ENCODE measurements around the gene ZNF428.

ZNF428 gene

DNA sequence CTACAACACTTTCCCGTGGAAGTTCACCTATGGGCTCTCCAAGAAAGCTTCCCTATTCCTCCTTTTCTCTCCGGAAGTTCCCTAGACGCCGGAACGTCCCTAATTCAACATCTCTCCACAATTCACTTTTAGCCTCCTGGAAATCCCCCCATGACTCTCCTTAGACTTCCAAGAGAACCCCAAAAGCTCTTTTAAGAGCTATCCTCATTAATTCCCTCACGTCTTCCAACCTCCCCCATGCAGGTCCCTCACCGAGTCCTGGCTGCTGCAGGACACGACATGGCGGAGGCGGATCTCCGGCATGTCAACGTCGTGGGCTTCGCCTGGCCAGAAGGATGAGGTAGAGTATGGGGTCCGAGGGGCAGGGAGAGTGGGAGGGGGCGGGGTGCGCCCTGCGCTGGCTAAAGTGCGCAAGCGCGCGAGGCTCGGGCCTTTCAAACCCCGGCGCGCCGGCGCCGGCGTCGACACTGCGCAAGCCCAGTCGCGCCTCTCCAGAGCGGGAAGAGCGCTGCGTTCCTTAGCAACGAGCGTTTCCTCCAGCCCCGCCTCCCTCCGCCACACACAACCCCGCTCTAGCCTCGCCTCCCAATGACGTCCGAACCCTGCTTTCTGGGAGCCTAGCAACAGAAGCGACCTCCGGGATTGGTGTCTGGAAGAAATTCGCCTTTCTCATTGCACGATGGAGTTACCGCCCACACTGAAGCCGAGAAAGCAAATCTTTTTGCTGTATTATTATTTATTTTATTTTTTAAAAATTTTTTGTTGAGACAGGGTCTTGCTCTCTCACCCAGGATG lies 44.1 kb downstream of the ZNF428 start, which contains the start of the genes PINLYP and XRCC1:
PINLYP (plus strand) TSS at position 646 of the 795 bp plus-strand sequence. CDS start 1,391 bp downstream, outside the sequence.
XRCC1 (minus strand) TSS at position 372 of the 795 bp plus-strand sequence; CDS start at position 303, 69 bp downstream.
- Mint-ChIP-seq H3K27me3 (no peaks in the 10 kb centered on the region), H3K4me3 (peak within 1 kb of the TSS; percentile 90), H3K9me3 (no peaks in the 10 kb centered on the region), H3K36me3 (ENCODE audit: low read depth) (peaks cover 7% of the 10 kb centered on the region), H3K4me1 (ENCODE audit: low read depth) (peaks cover 59% of the 10 kb centered on the region), H3K27ac (peak within 1 kb of the TSS; percentile 92)

DNA sequence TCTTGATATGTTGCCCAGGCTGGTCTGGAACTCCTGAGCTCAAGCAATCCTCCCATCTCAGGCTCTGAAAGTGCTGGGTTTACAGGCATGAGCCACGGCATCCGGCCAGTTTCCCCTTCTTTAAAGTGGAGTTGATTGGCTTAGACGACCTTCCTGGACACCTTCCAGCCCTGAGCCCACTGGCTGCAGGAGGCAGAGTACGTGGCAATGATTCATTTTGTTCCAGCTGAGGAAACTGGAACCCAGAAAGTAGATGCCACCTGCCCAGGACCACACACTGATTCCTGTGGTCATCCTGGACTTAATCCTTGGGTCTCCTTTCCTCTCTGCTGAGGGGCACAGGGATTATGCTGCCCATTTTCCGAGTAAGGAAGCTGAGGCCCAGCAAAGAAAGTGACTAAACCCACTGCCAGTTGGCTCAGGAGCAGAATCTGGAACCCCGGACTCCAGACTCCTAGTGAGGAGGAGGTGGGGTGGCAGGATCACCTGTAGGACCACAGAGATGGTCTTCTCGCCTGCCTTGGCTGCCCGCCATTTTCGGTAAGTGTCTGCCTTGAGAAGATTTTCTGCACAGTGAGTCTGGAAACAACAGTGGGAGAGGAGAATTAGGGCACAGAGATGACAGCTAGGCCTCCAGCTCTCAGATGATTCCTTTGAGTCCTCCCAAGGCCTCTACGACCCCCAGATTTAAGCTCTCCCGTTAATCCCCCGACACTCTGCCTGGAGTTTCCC lies 44.8 kb downstream of the ZNF428 start:
- peaks cover 7% of the 10 kb centered on the region for H3K36me3 Mint-ChIP-seq (ENCODE audit: low read depth)
- H3K4me1 Mint-ChIP-seq (ENCODE audit: low read depth): peaks cover 53% of the 10 kb centered on the region
- H3K27me3 Mint-ChIP-seq: no peaks in the 10 kb centered on the region
- H3K4me3 Mint-ChIP-seq: peak overlapping the region; percentile 90
- no peaks in the 10 kb centered on the region for H3K9me3 Mint-ChIP-seq
- peak overlapping the region; percentile 92 for H3K27ac Mint-ChIP-seq

DNA sequence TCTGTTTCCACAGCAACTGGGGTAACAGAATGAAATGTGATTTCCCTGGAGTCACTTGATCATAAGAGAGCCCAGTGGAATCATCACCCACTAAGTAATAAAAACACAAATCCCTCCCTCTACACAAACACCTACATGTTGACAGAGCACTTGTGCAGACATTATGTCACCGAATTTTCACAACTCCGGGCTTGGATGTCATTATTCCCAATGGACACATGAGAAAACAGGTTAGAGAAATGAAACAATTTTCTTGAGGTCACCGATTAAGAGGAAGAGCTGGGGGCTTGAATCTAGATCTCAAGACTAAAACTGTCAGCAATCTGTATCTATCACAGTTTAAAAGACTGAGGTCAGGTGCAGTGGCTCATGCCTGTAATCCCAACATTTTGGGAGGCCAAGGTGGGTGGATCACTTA lies 47.2 kb downstream of the ZNF428 start:
- Mint-ChIP-seq H3K4me3 (no peak overlapping the region), H3K9me3 (no peaks in the 10 kb centered on the region), H3K27me3 (no peaks in the 10 kb centered on the region), H3K36me3 (ENCODE audit: low read depth) (peaks cover 7% of the 10 kb centered on the region), H3K4me1 (ENCODE audit: low read depth) (peaks cover 42% of the 10 kb centered on the region), H3K27ac (no peak overlapping the region)

DNA sequence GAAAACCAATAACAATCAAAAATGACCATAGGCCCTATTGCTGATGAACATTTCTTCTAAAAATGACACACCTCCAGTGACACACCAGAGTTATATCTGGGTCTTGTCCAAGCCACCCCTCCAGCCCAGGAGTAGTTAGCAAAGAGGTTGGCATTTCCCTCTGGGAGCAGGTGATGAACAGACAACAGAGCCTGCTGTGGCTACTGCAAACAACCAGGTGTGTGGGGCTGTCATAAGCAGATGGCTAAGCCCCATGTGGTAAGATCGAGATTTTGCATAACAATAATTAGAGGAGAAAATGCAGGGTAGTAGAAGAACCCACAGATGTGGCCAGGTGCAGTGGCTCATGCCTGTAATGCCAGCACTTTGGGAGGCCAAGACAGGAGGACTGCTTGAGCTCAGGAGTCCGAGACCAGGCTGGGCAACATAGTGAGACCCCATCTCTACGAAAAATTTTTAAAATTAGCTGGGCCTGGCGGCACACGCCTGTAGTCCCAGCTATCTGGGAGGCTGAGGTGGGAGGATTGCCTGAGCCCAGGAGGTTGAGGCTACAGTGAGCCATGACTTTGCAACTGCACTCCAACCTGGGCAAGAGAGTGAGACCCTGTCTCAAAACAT lies 49.1 kb downstream of the ZNF428 start:
- Mint-ChIP-seq H3K9me3 (no peaks in the 10 kb centered on the region), H3K36me3 (ENCODE audit: low read depth) (peaks cover 10% of the 10 kb centered on the region), H3K27ac (no peak overlapping the region), H3K4me1 (ENCODE audit: low read depth) (peaks cover 44% of the 10 kb centered on the region), H3K4me3 (no peak overlapping the region), H3K27me3 (no peaks in the 10 kb centered on the region)

DNA sequence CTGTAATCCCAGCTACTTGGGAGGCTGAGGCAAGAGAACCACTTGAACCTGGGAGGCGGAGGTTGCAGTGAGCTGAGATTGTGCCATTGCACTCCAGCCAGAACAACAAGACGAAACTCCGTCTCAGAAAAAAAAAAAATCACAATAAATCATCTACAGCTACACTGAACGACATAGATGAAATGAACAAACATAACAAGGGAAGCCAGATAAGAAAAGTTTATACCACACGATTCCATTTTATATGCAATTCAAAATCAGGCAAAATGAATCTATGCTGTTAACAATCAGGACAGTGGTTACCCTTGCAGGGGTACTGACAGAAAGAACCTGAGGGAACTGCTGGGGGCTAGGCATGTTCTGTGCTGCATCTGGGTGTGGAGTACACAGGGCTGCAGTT lies 49.8 kb downstream of the ZNF428 start:
- no peaks in the 10 kb centered on the region for H3K9me3 Mint-ChIP-seq
- H3K4me1 Mint-ChIP-seq (ENCODE audit: low read depth): peaks cover 44% of the 10 kb centered on the region
- H3K4me3 Mint-ChIP-seq: no peak overlapping the region
- H3K27ac Mint-ChIP-seq: no peak overlapping the region
- H3K27me3 Mint-ChIP-seq: no peaks in the 10 kb centered on the region
- H3K36me3 Mint-ChIP-seq (ENCODE audit: low read depth): peaks cover 10% of the 10 kb centered on the region

DNA sequence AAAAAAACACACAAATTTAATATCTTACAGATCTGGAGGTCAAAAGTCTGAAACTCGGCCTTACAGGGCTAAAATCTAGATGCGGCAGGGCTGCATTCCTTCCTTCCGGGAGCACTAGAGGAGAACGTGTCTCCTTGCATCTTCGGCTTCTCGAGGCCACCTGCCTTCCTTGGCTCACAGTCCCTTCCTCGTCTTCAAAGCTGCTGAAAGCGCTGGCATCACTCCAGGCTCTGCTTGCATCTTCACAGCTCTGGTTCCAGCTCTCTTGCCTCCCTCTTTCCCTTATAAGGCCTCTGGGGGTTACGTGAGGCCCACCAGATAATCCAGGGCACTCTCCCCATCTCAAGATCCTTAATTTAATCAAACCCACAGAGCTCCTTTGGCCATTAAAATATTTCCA lies 54.6 kb downstream of the ZNF428 start:
- no peaks in the 10 kb centered on the region for H3K9me3 Mint-ChIP-seq
- H3K4me3 Mint-ChIP-seq: peak overlapping the region; percentile 16
- peaks cover 58% of the 10 kb centered on the region for H3K4me1 Mint-ChIP-seq (ENCODE audit: low read depth)
- H3K36me3 Mint-ChIP-seq (ENCODE audit: low read depth): peaks cover 32% of the 10 kb centered on the region
- peak overlapping the region; percentile 61 for H3K27ac Mint-ChIP-seq
- H3K27me3 Mint-ChIP-seq: no peaks in the 10 kb centered on the region

DNA sequence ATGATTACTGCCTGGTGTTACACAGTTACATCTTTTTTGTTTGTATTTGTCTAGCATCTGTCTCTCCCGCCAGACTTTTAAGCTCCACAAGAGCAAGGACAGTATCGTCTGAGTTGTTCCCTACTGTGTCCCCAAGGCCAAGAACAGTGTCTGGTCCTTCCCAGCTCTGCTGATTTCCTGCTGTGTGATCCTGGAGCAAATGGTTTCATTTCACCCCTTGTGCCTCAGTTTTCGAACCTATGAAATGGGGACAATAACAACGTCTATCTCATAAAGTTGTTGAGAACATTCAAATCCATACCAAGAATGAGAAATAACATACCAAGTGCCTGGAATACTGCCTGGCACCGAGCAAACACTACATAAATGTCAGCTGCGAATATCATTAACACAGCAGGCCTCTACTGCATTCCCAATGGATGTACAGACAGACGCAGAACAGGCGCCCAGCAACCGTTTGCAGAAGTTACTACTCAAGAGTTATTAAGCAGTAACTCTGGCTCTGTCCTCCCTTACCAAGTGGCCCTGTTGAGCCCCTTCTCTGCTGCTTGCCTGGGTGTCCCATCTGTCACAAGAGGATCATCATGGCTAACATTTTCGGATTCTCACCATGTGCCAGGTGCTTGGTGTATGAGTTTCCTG lies 55.5 kb downstream of the ZNF428 start:
- peaks cover 38% of the 10 kb centered on the region for H3K36me3 Mint-ChIP-seq (ENCODE audit: low read depth)
- H3K4me3 Mint-ChIP-seq: peak overlapping the region; percentile 0
- H3K9me3 Mint-ChIP-seq: no peaks in the 10 kb centered on the region
- peak overlapping the region; percentile 88 for H3K27ac Mint-ChIP-seq
- peaks cover 58% of the 10 kb centered on the region for H3K4me1 Mint-ChIP-seq (ENCODE audit: low read depth)
- H3K27me3 Mint-ChIP-seq: no peaks in the 10 kb centered on the region

DNA sequence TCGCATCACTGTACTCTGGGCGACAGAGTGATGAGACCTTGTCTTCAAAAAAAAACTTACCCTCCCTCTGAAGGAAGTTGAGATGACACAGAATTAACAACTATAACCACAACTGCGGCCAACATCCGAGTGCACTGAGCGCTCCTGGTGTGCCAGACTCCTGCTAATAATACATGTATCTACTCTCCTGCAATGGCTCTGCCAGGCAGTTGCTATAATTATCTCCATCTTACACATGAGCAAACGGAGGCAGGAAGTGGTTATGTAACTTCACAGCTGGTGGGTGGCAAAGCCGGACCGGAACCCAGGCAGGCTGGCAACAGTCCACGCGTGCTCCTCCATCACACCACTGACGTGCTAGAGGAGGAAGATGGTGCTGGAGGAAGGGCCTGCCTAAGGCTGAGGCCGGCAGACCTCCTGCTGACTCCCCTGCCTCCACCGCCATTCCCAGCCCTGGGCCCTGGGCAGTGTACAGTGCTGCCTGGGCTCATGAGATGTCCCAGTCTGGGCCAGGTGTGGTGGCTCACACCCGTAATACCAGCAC lies 56.7 kb downstream of the ZNF428 start:
- Mint-ChIP-seq H3K36me3 (ENCODE audit: low read depth) (peaks cover 42% of the 10 kb centered on the region), H3K9me3 (no peaks in the 10 kb centered on the region), H3K4me1 (ENCODE audit: low read depth) (peaks cover 58% of the 10 kb centered on the region), H3K4me3 (peak overlapping the region; percentile 65), H3K27ac (peak overlapping the region; percentile 88), H3K27me3 (no peaks in the 10 kb centered on the region)

DNA sequence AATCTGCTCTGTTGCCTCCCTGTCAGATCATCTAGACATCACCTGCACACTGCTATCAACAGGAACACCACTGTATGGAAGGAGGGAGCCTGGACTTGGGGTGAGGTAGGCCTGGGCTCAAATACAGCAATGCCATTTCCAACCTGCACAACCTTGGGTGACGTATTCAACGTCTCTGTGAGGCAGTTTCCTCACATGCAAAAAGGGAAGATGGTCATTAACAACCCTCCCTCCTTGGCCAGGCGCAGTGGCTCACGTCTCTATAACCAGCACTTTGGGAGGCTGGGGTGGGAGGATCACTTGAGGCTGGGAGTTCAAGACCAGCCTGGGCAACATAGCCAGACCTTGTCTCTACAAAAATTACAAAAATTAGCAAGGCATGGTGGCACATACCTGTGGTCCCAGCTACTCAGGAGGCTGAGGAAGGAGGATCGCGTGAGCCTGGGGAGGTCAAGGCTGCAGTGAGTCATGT lies 57.2 kb downstream of the ZNF428 start:
- peak overlapping the region; percentile 65 for H3K4me3 Mint-ChIP-seq

DNA sequence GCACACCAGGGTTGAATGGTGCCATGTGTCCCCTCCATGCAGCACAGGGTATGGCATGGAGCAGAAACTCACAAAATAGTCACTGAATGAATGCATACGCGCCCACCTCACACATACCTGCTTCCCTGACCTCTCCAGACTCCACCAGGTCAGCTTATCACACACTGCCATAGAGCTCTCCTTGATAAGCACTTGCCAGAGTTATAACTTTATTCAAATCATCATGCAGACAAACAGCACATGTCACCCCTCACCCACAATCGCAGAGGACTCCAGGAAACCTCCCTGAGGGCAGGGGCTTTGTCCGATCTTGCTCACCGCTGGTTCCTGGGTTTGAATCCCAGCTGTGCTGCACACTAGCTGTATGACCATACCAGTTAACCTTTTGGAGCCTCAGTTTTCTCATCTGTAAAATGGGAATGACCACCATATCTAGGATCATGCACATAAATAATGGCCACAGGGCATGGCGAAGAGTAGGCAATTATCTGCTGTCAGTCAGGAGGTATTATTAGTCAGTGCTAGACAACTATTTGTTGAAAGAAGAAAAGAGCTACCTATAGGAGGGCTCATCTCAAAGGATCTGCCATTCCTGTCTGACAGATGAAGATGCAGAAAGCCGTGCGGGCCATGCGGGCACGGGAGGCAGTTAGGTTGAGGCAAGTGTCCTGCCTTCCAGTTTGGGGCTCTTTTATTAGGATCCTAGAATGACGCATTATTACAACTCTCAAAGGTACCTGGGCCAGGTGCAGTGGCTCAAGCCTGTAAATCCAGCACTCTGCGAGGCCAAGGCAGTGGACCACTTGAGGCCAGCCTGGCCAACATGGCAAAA lies 58.1 kb downstream of the ZNF428 start:
- peaks cover 54% of the 10 kb centered on the region for H3K4me1 Mint-ChIP-seq (ENCODE audit: low read depth)
- H3K9me3 Mint-ChIP-seq: no peaks in the 10 kb centered on the region
- peak overlapping the region; percentile 88 for H3K27ac Mint-ChIP-seq
- H3K4me3 Mint-ChIP-seq: no peak overlapping the region
- peaks cover 40% of the 10 kb centered on the region for H3K36me3 Mint-ChIP-seq (ENCODE audit: low read depth)
- no peaks in the 10 kb centered on the region for H3K27me3 Mint-ChIP-seq

More for the DNA sequence above, 57.2 kb downstream of the ZNF428 start:
- peaks cover 58% of the 10 kb centered on the region for H3K4me1 Mint-ChIP-seq (ENCODE audit: low read depth)
- peaks cover 43% of the 10 kb centered on the region for H3K36me3 Mint-ChIP-seq (ENCODE audit: low read depth)
- no peaks in the 10 kb centered on the region for H3K9me3 Mint-ChIP-seq
- peak overlapping the region; percentile 88 for H3K27ac Mint-ChIP-seq
- no peaks in the 10 kb centered on the region for H3K27me3 Mint-ChIP-seq

DNA sequence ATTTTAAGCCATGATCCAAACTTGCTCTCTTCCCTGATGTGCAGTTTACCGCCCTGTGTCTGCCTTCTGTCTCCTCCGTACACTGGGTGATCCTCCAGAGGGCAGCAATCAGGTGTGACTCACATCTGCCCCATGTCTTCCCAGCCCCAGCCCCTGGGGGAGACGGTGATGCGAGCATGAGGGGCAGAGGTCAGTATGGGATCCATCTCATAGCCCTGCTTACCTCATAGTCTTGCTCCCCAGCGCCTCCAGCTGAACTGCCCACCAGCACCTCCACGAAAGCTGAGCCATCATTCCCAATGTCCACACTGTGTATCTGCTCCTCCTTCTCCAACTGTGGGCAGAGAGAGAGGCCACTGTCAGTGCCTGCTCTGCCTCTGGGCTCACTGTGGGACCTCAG lies 58.7 kb downstream of the ZNF428 start:
- Mint-ChIP-seq H3K27me3 (no peaks in the 10 kb centered on the region), H3K4me1 (ENCODE audit: low read depth) (peaks cover 53% of the 10 kb centered on the region), H3K36me3 (ENCODE audit: low read depth) (peaks cover 40% of the 10 kb centered on the region), H3K27ac (peak overlapping the region; percentile 80), H3K4me3 (no peak overlapping the region), H3K9me3 (no peaks in the 10 kb centered on the region)
